Activated naive CD8-positive, alpha-beta T cell treated with anti-CD3 and anti-CD28 coated beads, Interleukin-2, amount 50 U/mL, for 24 hours (primary cell): ENCODE results near the gene CBR4.
"Not testable (repeated sequence)": the region's sequence is repeated elsewhere in the genome, so short reads cannot be mapped to it uniquely, and the experiment has no call there.

Source experiments
- ATAC-seq: fragments of 150-1000 bp; cut with Tn5 transposase; one replicate; pipeline ENCODE4 v1.10.0; 2021
- DNase-seq: peaks from one replicate; pipeline ENCODE4 v3.0.0; 2021
- H3K27ac Mint-ChIP-seq: one replicate; pipeline ENCODE4 v1.8.0; 2021; ENCODE audit warnings: mild to moderate bottlenecking, mixed read lengths
- H3K27me3 Mint-ChIP-seq: one replicate; pipeline ENCODE4 v1.8.0; 2021; ENCODE audit warnings: mixed read lengths
- H3K36me3 Mint-ChIP-seq: one replicate; pipeline ENCODE4 v1.8.0; 2021; ENCODE audit warnings: low read depth, mixed read lengths
- H3K4me1 Mint-ChIP-seq: one replicate; pipeline ENCODE4 v1.8.0; 2021; ENCODE audit warnings: mixed read lengths
- H3K4me3 Mint-ChIP-seq: one replicate; pipeline ENCODE4 v1.8.0; 2021; ENCODE audit warnings: mild to moderate bottlenecking, moderate library complexity, mixed read lengths
- H3K9me3 Mint-ChIP-seq: one replicate; pipeline ENCODE4 v1.8.0; 2021; ENCODE audit warnings: mixed read lengths

CBR4 gene

DNA sequence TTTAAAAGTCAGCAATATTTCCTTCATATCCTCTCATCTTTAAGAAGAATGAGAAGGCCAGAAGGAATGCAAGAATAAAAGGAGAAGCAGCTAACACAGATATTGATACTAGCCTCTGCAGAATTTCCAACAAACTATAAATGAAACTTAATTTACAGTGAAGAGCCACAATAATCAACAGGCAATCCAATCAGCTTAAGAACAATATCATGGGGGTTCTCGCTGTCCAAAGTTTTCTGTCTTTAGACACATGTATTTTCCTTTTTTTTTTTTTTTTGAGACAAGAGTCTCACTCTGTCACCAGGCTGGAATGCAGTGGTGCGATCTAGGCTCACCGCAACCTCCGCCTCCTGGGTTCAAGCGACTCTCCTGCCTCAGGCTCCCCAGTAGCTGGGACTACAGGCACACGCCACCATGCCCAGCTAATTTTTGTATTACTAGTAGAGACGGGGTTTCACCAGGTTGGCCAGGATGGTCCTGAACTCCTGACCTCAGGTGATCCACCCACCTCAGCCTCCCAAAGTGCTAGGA is 17.0 kb downstream of the CBR4 start:
- H3K27me3 Mint-ChIP-seq, H3K27ac Mint-ChIP-seq, H3K4me3 Mint-ChIP-seq, ATAC-seq, H3K9me3 Mint-ChIP-seq, H3K4me1 Mint-ChIP-seq, DNase-seq: not testable (repeated sequence)
- H3K36me3 Mint-ChIP-seq = peaks cover 15% of the 10 kb centered on the region

- Mint-ChIP-seq H3K9me3 (peaks cover 26% of the 10 kb centered on the region), H3K27me3 (no peaks in the 10 kb centered on the region), H3K27ac (no peak overlapping the region), H3K4me1 (no peaks in the 10 kb centered on the region), H3K36me3 (peaks cover 64% of the 10 kb centered on the region), H3K4me3 (no peak overlapping the region)
- ATAC-seq = no peak
- DNase-seq = no peak
These were observed 28.1 kb downstream of the CBR4 start for GRCh38 chr4:168981942-168982341.

GRCh38 chr4:168981460-168981859 is 28.6 kb downstream of the CBR4 start:
- Mint-ChIP-seq H3K9me3 (peaks cover 26% of the 10 kb centered on the region), H3K4me3 (no peak overlapping the region), H3K27me3 (no peaks in the 10 kb centered on the region), H3K36me3 (peaks cover 64% of the 10 kb centered on the region), H3K27ac (no peak overlapping the region), H3K4me1 (no peaks in the 10 kb centered on the region)
- ATAC-seq (no peak), DNase-seq (no peak)

- H3K4me3 Mint-ChIP-seq = no peak overlapping the region
- DNase-seq (no peak), ATAC-seq (no peak)
- no peaks in the 10 kb centered on the region for H3K4me1 Mint-ChIP-seq
- peaks cover 44% of the 10 kb centered on the region for H3K36me3 Mint-ChIP-seq
- no peak overlapping the region for H3K27ac Mint-ChIP-seq
- peaks cover 37% of the 10 kb centered on the region for H3K9me3 Mint-ChIP-seq
- no peaks in the 10 kb centered on the region for H3K27me3 Mint-ChIP-seq
These were observed 30.7 kb downstream of the CBR4 start for GRCh38 chr4:168979338-168979737.

DNA sequence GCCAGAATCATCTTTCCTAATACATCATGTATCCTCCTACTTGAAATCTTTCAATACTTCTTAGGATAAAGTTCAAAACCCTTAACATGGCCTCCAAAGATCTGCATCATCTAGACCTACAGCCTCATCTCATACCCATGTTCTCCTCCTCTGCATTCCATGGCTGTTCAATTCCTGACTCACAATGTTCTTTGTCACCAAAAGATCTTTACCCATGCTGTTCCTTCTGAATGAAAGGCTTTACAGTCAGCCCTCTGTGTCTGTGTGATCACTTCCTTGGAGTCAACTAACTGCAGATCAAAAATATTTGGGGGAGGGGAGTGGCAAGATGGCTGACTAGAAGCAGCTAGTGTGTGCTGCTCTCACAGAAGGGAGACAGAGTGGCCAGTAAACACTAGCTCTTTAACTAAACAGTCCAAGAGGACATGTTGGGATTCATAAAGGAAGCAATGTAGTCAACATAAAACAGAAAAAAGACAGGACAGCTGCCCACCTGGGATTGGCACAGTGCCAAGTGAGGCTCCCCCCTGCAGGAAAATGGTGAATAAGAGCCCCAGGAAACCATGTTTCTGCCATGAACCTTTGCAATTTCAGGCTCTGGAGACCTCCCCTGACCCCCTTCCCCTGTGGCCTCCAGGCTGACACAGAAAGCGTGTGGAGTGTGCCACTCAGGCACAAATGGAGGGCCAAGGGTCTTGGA is 31.9 kb downstream of the CBR4 start:
- Mint-ChIP-seq H3K36me3 (peaks cover 35% of the 10 kb centered on the region), H3K4me1 (no peaks in the 10 kb centered on the region), H3K4me3 (no peak overlapping the region), H3K27ac (no peak overlapping the region), H3K9me3 (peaks cover 38% of the 10 kb centered on the region), H3K27me3 (no peaks in the 10 kb centered on the region)
- no peak for ATAC-seq
- DNase-seq = no peak

- Mint-ChIP-seq H3K4me3 (no peak overlapping the region), H3K9me3 (peaks cover 51% of the 10 kb centered on the region), H3K4me1 (no peaks in the 10 kb centered on the region), H3K27ac (no peak overlapping the region), H3K36me3 (peaks cover 7% of the 10 kb centered on the region), H3K27me3 (no peaks in the 10 kb centered on the region)
- DNase-seq (no peak), ATAC-seq (no peak)
These were observed 37.5 kb downstream of the CBR4 start for GRCh38 chr4:168972596-168972995.

GRCh38 chr4:168960716-168961115 is 49.3 kb downstream of the CBR4 start:
- no peak overlapping the region for H3K4me3 Mint-ChIP-seq
- DNase-seq (no peak), ATAC-seq (no peak)
- H3K36me3 Mint-ChIP-seq = peaks cover 7% of the 10 kb centered on the region
- H3K4me1 Mint-ChIP-seq = no peaks in the 10 kb centered on the region
- no peak overlapping the region for H3K27ac Mint-ChIP-seq
- H3K27me3 Mint-ChIP-seq = no peaks in the 10 kb centered on the region
- peaks cover 3% of the 10 kb centered on the region for H3K9me3 Mint-ChIP-seq

GRCh38 chr4:168955674-168956073 is 54.4 kb downstream of the CBR4 start:
- DNase-seq = no peak

DNA sequence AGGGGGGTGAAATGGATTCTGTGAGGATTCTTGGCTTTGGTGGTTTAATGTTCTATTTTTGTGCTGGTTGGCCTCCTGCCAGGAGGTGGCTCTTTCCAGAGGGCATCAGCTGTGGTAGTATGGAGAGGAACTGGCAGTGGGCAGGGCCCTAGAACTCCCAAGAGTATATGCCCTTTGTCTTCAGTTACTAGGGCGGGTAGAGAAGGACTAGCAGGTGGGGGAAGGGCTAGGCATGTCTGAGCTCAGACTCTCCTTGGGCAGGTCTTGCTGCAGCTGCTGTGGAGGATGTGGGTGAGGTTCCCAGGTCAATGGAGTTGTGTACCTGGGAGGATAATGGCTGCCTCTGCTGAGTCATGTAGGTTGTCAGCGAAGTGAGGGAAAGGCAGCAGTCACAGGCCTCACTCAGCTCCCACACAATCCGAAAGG is 57.2 kb downstream of the CBR4 start:
- not testable (repeated sequence) for H3K36me3 Mint-ChIP-seq, H3K4me1 Mint-ChIP-seq, DNase-seq, H3K27ac Mint-ChIP-seq, H3K27me3 Mint-ChIP-seq, ATAC-seq, H3K4me3 Mint-ChIP-seq
- peaks cover 21% of the 10 kb centered on the region for H3K9me3 Mint-ChIP-seq

More at GRCh38 chr4:168955674-168956073, 54.4 kb downstream of the CBR4 start:
- Mint-ChIP-seq H3K9me3 (peaks cover 10% of the 10 kb centered on the region), H3K27me3 (no peaks in the 10 kb centered on the region), H3K36me3 (peaks cover 6% of the 10 kb centered on the region), H3K27ac (no peak overlapping the region), H3K4me1 (no peaks in the 10 kb centered on the region), H3K4me3 (no peak overlapping the region)
- no peak for ATAC-seq

DNA sequence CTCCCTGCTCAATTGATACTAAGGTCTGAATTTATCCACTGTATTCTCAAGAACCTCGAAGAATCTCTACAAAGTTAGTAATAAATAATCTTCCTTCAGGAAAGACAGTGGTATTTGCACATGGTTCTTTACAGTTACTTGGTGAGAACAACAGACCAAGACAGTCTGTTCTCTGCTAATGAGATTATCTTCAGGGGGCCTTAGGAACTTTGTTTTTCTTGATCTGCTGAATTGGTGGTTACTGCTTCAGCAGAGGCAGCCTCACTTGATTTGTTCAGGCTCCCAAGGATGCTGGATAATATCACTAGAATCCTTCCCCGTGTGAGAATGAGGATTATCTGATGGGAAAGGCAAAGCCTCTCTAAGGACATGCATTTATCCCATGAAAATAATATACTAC is 64.8 kb downstream of the CBR4 start:
- peaks cover 2% of the 10 kb centered on the region for H3K36me3 Mint-ChIP-seq
- ATAC-seq (no peak), DNase-seq (no peak)
- H3K27me3 Mint-ChIP-seq = no peaks in the 10 kb centered on the region
- no peak overlapping the region for H3K4me3 Mint-ChIP-seq
- H3K9me3 Mint-ChIP-seq = peaks cover 15% of the 10 kb centered on the region
- no peak overlapping the region for H3K27ac Mint-ChIP-seq
- H3K4me1 Mint-ChIP-seq = no peaks in the 10 kb centered on the region

DNA sequence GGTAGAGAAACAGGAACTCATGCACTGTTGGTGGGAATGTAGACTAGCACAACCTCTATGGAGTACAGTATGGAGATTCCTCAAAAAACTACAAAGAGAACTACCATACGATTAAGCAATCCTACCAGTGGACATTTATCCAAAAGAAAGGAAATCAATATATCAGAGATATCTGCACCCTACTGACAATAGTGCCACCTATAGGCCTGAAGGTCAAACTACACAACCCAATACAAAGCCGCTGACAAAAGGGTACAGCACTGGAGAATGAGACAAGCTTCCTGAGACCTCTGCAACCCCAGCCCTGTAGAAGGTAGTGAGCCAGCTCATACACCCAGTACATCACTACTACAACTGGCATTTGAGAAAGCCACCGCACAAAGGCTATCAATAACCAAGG is 67.1 kb downstream of the CBR4 start:
- Mint-ChIP-seq H3K36me3 (peaks cover 8% of the 10 kb centered on the region), H3K27me3 (no peaks in the 10 kb centered on the region), H3K4me1 (no peaks in the 10 kb centered on the region), H3K9me3 (peaks cover 16% of the 10 kb centered on the region), H3K27ac (no peak overlapping the region), H3K4me3 (no peak overlapping the region)
- ATAC-seq (no peak), DNase-seq (no peak)
